ENCODE measurements around the gene RASGRP2.

DNA sequence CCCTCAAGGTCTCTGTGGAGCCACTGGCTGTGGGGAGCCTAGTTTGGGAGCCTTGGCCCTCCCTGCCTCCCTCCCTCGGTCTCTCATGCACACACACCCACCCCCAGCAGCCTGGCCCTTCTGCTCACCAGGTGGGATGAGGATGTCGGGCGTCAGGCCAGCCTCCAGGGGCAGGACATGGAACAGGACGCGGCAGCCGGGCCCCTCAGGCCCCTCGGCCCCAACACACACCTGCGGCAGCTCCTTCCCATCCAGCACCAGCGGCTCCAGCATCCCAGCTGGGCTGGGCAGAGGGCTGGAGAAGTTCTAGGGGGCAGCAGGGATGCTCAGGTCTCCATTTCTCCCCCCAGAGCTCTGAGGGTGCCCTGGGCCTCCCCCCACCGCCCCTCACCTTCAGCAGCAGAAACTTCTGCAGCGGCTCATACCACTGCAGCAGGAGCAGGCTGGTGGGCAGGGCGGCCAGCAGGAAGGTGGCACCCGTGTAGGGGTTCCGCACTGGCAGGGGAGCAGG lies 47.9 kb upstream of the RASGRP2 start:
- TF ChIP-seq CTCF (IDR thresholded peaks at IDR 0.05) (no peak), POLR2A (IDR thresholded peaks at IDR 0.05) (no peak)
